LNCaP clone FGC (cell line): Measurements from ENCODE around the gene GRIP2.

ENCODE experiments used
- DNase-seq: peaks from one replicate; pipeline ENCODE4 v3.0.0-alpha.2; 2011; ENCODE audit warnings: low read depth
- H3K4me3 ChIP-seq: 2 replicates; pipeline ENCODE4 v1.5.1; 2011; ENCODE audit warnings: mild to moderate bottlenecking, low read depth, low read length, control low read depth
- TF ChIP-seq, protein P1 (sequence below): IDR thresholded peaks from 2 replicates; pipeline ENCODE4 v1.5.1; 2012; ENCODE audit warnings: mild to moderate bottlenecking; ENCODE audit not compliant: control insufficient read depth, insufficient read depth; ENCODE audit errors: extremely low read depth

Gene GRIP2

DNA sequence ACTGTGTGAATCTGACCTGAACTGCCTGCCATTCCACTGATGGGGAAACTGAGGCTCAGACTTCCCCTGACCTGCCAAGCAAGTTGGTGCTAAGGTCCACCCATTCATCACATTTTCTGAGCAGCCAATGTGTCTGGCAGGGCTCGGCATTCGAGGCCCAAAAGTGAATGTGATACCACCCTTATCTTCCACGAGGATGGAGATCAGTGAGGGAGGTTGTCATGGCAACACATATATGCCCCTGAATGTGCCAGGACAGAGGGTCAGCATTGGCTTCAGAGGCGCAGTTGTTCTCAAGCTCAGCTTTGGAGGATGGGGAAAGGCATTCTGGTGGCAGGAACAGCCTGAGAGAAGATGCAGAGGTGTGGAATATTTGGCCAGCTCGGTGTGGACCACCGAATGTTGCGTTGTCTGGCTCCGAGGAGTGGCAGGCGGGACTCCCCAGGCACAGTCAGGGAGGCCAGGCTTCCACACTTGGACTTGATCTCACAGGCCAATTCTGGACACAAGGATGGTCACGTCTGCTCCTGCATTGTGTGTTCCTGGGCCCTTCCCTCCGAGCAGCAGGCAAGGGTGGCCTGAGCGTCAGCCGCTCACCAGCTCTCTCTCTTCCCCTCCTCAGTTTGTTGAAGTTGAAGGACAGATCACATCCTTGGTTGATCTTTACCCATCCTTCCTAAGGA lies 63.4 kb downstream of the GRIP2 start:
- H3K4me3 ChIP-seq = no peak overlapping the region
- no peak for DNase-seq
- TF ChIP-seq, protein P1, sequence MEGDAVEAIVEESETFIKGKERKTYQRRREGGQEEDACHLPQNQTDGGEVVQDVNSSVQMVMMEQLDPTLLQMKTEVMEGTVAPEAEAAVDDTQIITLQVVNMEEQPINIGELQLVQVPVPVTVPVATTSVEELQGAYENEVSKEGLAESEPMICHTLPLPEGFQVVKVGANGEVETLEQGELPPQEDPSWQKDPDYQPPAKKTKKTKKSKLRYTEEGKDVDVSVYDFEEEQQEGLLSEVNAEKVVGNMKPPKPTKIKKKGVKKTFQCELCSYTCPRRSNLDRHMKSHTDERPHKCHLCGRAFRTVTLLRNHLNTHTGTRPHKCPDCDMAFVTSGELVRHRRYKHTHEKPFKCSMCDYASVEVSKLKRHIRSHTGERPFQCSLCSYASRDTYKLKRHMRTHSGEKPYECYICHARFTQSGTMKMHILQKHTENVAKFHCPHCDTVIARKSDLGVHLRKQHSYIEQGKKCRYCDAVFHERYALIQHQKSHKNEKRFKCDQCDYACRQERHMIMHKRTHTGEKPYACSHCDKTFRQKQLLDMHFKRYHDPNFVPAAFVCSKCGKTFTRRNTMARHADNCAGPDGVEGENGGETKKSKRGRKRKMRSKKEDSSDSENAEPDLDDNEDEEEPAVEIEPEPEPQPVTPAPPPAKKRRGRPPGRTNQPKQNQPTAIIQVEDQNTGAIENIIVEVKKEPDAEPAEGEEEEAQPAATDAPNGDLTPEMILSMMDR = no peak

DNA sequence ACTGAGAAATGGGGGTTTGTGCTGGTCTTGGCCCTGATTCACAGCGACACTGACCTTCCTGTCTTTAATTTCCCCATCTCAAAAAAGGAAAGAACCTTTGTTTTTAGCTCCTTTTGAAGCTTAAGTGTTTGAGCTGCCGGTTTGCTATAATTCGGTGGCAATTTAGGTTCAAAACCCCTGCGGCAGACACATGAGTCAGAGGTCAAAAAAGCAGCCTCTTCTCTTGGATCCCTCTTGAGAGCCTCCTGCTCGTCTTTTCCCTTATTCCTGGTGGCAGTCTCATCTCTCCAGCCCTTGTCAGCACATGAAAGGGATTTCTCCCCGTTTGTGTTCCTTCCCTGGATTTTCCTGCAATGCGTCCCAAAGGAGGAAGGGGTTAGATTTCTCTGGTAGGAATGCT lies 64.5 kb downstream of the GRIP2 start:
- TF ChIP-seq, protein P1 = no peak
- H3K4me3 ChIP-seq = no peak overlapping the region
- DNase-seq = no peak

DNA sequence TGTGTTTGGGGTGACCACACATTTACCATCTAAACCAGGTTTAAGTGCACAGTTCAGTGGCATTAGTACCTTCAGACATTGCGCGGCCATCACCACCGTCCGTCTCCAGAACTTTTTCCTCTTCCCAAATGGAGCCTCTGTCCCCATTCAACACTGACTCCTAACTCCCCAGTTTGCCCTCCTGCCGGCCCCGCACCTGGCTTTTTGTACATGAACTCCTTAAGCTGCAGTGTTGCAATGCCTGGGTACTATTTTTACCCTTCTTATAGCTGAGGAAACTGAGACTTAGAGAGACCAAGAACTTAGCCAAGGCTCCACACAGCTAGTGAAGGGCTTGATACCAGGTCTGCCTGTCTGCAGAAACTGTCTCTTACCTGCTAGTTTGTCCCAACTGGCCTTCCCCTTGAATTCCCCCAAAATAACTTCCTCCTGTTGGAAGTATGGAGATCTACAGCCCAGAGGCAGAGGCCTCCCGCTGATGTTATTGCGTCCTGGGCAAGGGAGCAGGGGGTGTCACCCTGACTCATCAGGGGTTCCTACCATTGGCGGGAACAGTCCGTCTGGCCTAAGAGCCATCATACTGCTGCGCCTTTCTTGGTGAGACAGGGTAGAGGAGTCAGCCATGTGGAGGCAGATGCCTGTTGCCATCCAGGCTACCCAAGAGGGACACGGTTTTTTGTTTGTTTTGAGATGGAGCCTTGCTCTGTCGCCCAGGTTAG lies 65.6 kb downstream of the GRIP2 start:
- no peak for DNase-seq
- no peak overlapping the region for H3K4me3 ChIP-seq
- TF ChIP-seq, protein P1 = no peak

DNA sequence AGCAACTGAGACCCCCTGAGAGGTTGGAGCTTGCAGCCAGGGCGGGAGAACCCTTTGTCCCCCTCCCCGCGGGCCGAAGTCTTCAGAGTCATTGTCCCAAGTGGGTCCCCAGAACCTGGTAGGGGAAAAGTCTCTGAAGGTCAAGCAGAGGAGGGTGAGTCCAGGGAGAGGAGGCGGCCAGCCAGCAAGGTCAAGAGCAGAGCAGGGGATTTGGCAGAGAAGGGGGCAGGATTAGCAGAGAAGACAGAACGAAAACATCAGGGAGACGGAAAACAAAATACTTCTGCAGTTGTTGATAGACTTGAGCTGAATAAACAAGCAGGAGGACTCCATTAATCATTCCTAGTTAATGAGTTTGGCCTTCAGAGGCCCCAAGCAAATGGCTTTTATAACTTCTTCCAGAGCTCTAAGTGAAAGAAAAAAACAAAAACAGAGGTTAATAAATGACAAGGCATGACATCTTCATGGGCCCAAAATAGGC lies 66.7 kb downstream of the GRIP2 start:
- H3K4me3 ChIP-seq = no peak overlapping the region
- DNase-seq = no peak
- TF ChIP-seq, protein P1 = no peak

DNA sequence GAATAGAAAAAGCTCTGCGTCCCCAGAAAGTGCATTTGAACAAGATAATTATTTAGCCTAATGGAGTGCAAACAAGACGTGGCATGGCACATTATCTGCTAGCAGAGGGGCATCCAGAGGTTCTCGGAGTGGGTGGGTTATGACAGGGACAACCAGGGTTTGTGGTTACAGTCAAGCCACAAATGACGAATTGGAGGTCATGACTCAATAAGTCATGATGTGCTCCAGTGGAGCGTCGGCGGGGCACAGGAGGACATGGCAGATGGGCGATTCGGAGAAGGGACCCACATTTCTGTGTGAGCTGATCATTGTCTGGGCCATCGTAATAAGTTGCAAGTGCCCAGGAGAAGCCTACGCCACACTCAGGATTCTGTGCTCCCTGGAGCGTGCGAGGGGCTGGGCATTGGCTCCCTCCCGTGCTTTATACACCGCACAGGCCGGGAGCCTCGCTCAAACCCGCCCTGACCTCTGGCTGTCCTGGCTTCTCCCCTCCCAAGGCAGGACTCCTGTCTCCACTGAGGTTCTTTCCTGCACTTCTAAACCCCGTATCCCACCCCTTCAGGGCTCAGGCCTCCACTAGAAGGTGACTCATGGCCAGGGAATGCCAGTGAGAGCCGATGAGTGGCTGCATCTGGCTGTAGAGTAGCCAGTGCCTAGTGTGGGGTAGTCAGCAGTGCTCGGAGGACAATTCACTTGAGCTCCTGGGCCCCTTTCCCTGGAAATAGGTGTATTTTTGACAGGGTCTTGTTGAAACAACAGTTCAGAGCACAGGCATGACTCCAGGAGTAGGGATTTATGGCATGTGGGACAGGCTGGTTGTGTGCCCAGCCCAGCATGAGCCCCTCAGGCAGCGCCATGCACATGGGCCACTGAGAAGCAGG lies 67.4 kb downstream of the GRIP2 start:
- TF ChIP-seq, protein P1 = no peak
- H3K4me3 ChIP-seq = no peak overlapping the region
- no peak for DNase-seq

DNA sequence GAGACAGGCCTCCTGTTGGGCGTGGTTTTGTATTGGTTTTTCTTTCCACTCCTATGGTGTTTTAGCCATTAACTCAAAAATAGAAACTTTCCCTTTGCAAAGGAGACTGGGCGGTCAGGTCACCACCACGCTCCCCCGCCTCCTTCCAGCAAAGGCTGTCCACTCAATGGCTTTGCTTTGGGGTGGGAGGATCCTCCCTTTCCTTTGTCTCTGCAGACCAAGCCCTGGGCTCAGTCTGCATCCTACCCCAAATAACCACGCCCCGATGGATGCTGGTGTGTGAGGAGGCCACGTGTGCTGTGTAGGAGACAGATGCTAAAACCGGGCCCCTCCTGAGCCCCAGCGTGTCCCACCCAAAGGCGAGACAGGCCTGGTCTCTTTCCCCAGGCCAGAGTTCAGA lies 68.5 kb downstream of the GRIP2 start:
- H3K4me3 ChIP-seq = no peak overlapping the region
- TF ChIP-seq, protein P1 = no peak
- no peak for DNase-seq
